DMS114 treated with DMSO at 0.1 percent for 48 hours (cell line): ENCODE data around the gene KIRREL3.
"Not testable (repeated sequence)": the region's sequence is repeated elsewhere in the genome, so short reads cannot be mapped to it uniquely, and the experiment has no call there.

Source experiments
- DNase-seq: peaks from one replicate; lab custom pipeline; 2025; ENCODE audit not compliant: unreplicated experiment; lab: John Stamatoyannopoulos, UW

The KIRREL3 gene

DNA sequence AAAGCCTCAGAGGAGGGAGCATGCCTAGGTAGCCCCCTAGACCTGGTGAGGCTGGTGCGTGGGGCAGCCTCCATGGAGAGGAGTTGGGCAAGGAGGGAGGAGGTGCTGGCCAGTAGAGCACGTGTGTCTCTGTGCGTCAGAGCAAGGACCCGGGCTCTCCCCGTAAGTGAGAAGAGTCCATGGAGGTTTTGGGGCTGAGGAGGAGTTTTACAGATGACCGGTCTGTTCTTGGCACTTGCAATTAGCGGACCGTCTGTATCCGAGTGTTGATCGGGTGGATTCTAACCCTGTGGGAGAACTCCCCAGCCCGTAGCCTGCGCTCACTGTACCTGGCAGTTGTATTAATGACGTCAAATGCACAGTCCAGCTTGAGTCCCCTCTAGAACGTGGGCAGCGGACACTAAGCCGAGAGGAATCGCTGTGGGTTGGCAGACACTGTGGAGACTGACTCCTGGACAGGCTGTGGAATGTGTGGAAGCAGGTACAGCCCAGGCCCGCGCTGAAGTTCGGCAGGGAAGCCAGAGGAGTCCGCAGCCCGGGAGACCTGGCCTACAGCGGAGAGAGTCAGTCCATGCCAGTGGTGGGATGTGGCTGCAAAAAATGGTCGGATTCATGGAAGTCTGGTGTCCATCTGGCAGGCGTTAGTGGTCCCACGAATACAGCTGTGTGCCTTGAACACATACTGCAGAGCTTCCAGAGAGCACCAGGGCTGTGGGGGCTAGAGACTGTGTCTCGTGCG is 625.8 kb downstream of the KIRREL3 start:
- DNase-seq, result not testable (repeated sequence)

- DNase-seq, result not testable (repeated sequence)
These were observed 627.0 kb downstream of the KIRREL3 start for GRCh38 chr11:126373389-126374066.
